PC-3 (cell line): ENCODE results near the gene PADI2.

Experiments used
- CTCF ChIP-seq: fragments of 300-600 bp; sonication (generic); conservative IDR thresholded peaks from 2 replicates; pipeline ENCODE4 v1.5.1; 2017; ENCODE audit warnings: antibody characterized with exemption, low read depth, mild to moderate bottlenecking, low read length
- EZH2 ChIP-seq: fragments of 300-600 bp; sonication (generic); IDR thresholded peaks from one replicate; pipeline ENCODE4 v1.6.1; 2017; ENCODE audit warnings: antibody characterized with exemption, mild to moderate bottlenecking, low read length; ENCODE audit not compliant: unreplicated experiment
- EZH2phosphoT487 ChIP-seq: fragments of 300-600 bp; sonication (generic); IDR thresholded peaks from 2 replicates; pipeline ENCODE4 v1.6.1; 2018; ENCODE audit warnings: mild to moderate bottlenecking, antibody characterized with exemption, low read length, borderline replicate concordance

- peak; percentile 86 for TF ChIP-seq CTCF
- TF ChIP-seq EZH2 = no peak
- TF ChIP-seq EZH2phosphoT487 = no peak
Measured at GRCh38 chr1:17059391-17060305, 59.6 kb downstream of the PADI2 start.
